GM19099 (cell line): ENCODE data around the gene ZC3H12D.

Experiments used
- POLR2A ChIP-seq: IDR thresholded peaks from 3 replicates; pipeline ENCODE4 v1.6.1; 2011; ENCODE audit warnings: low read depth; ENCODE audit not compliant: insufficient read length; ENCODE audit errors: extremely low read depth

The ZC3H12D gene

GRCh38 chr6:149438855-149439254 lies 46.0 kb downstream of the ZC3H12D start:
- no peak for TF ChIP-seq POLR2A

GRCh38 chr6:149437212-149437611 lies 47.6 kb downstream of the ZC3H12D start:
- TF ChIP-seq POLR2A, result no peak

GRCh38 chr6:149436647-149437046 lies 48.2 kb downstream of the ZC3H12D start:
- TF ChIP-seq POLR2A, result no peak

- no peak for TF ChIP-seq POLR2A
Observed at GRCh38 chr6:149435919-149436586, 48.8 kb downstream of the ZC3H12D start.

- TF ChIP-seq POLR2A, result no peak
Observed at GRCh38 chr6:149433881-149434280, 50.9 kb downstream of the ZC3H12D start.

- TF ChIP-seq POLR2A, result no peak
Observed at GRCh38 chr6:149433405-149433804, 51.4 kb downstream of the ZC3H12D start.

GRCh38 chr6:149431905-149432775 lies 52.7 kb downstream of the ZC3H12D start:
- TF ChIP-seq POLR2A, result no peak

- TF ChIP-seq POLR2A, result no peak
Observed at GRCh38 chr6:149429427-149430360, 55.1 kb downstream of the ZC3H12D start.

GRCh38 chr6:149428606-149429005 lies 56.2 kb downstream of the ZC3H12D start:
- TF ChIP-seq POLR2A, result no peak

- no peak for TF ChIP-seq POLR2A
Observed at GRCh38 chr6:149425754-149426153, 59.1 kb downstream of the ZC3H12D start.

- TF ChIP-seq POLR2A, result no peak
Observed at GRCh38 chr6:149425224-149425623, 59.6 kb downstream of the ZC3H12D start.

- TF ChIP-seq POLR2A, result no peak
Observed at GRCh38 chr6:149423964-149424440, 60.8 kb downstream of the ZC3H12D start.

- no peak for TF ChIP-seq POLR2A
Observed at GRCh38 chr6:149422581-149422980, 62.2 kb downstream of the ZC3H12D start.

GRCh38 chr6:149421132-149421531 lies 63.7 kb downstream of the ZC3H12D start:
- TF ChIP-seq POLR2A, result no peak

GRCh38 chr6:149419696-149420404 lies 65.0 kb downstream of the ZC3H12D start:
- TF ChIP-seq POLR2A, result no peak

GRCh38 chr6:149414821-149415220 lies 70.0 kb downstream of the ZC3H12D start:
- no peak for TF ChIP-seq POLR2A
